ENCODE results near the gene RAD18.

- TF ChIP-seq, protein P1, sequence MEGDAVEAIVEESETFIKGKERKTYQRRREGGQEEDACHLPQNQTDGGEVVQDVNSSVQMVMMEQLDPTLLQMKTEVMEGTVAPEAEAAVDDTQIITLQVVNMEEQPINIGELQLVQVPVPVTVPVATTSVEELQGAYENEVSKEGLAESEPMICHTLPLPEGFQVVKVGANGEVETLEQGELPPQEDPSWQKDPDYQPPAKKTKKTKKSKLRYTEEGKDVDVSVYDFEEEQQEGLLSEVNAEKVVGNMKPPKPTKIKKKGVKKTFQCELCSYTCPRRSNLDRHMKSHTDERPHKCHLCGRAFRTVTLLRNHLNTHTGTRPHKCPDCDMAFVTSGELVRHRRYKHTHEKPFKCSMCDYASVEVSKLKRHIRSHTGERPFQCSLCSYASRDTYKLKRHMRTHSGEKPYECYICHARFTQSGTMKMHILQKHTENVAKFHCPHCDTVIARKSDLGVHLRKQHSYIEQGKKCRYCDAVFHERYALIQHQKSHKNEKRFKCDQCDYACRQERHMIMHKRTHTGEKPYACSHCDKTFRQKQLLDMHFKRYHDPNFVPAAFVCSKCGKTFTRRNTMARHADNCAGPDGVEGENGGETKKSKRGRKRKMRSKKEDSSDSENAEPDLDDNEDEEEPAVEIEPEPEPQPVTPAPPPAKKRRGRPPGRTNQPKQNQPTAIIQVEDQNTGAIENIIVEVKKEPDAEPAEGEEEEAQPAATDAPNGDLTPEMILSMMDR (IDR thresholded peaks at IDR 0.05), result no peak
- TF ChIP-seq POLR2A (IDR thresholded peaks at IDR 0.05), result no peak
Observed at GRCh38 chr3:8983026-8983425, 19.8 kb upstream of the RAD18 start.
